Activated CD4-positive, CD25-positive, alpha-beta regulatory T cell treated with anti-CD3 and anti-CD28 coated beads, Interleukin-2, amount 50 U/mL, for 16 hours (primary cell): Measurements from ENCODE around the gene LARGE1.

Experiments
- DNase-seq: peaks from one replicate; pipeline ENCODE4 v3.0.0-alpha.2; 2020; ENCODE audit warnings: low read depth, low spot score

LARGE1 gene

GRCh38 chr22:33666279-33666960 is 253.9 kb downstream of the LARGE1 start:
- no peak for DNase-seq

GRCh38 chr22:33659448-33659847 is 260.8 kb downstream of the LARGE1 start:
- DNase-seq: no peak

- no peak for DNase-seq
Measured at GRCh38 chr22:33658775-33659174, 261.5 kb downstream of the LARGE1 start.

GRCh38 chr22:33657670-33658069 is 262.6 kb downstream of the LARGE1 start:
- DNase-seq: no peak

GRCh38 chr22:33656808-33657628 is 263.3 kb downstream of the LARGE1 start:
- no peak for DNase-seq

- DNase-seq: no peak
Measured at GRCh38 chr22:33654173-33654895, 265.9 kb downstream of the LARGE1 start.

- no peak for DNase-seq
Measured at GRCh38 chr22:33653532-33654063, 266.7 kb downstream of the LARGE1 start.

- no peak for DNase-seq
Measured at GRCh38 chr22:33652615-33653014, 267.7 kb downstream of the LARGE1 start.

GRCh38 chr22:33650244-33650643 is 270.0 kb downstream of the LARGE1 start:
- no peak for DNase-seq

- DNase-seq: no peak
Measured at GRCh38 chr22:33648478-33648877, 271.8 kb downstream of the LARGE1 start.

- DNase-seq: no peak
Measured at GRCh38 chr22:33640900-33641299, 279.4 kb downstream of the LARGE1 start.

- no peak for DNase-seq
Measured at GRCh38 chr22:33639588-33640254, 280.6 kb downstream of the LARGE1 start.

- DNase-seq: no peak
Measured at GRCh38 chr22:33635766-33636165, 284.5 kb downstream of the LARGE1 start.

GRCh38 chr22:33631777-33632176 is 288.5 kb downstream of the LARGE1 start:
- no peak for DNase-seq

GRCh38 chr22:33625959-33626358 is 294.3 kb downstream of the LARGE1 start:
- DNase-seq: no peak

GRCh38 chr22:33620085-33620484 is 300.2 kb downstream of the LARGE1 start:
- DNase-seq: no peak

- DNase-seq: no peak
Measured at GRCh38 chr22:33606504-33606903, 313.8 kb downstream of the LARGE1 start.

GRCh38 chr22:33605666-33606065 is 314.6 kb downstream of the LARGE1 start:
- no peak for DNase-seq

- DNase-seq: no peak
Measured at GRCh38 chr22:33605221-33605620, 315.1 kb downstream of the LARGE1 start.

- no peak for DNase-seq
Measured at GRCh38 chr22:33601062-33601461, 319.2 kb downstream of the LARGE1 start.

- DNase-seq: no peak
Measured at GRCh38 chr22:33600595-33600994, 319.7 kb downstream of the LARGE1 start.

- DNase-seq: no peak
Measured at GRCh38 chr22:33600113-33600512, 320.2 kb downstream of the LARGE1 start.
